OCI-LY3 (cell line): ENCODE measurements around the gene NEURL1.

Experiments used
- EZH2phosphoT487 ChIP-seq: fragments of 200-600 bp; shearing (Covaris generic); IDR thresholded peaks from 2 replicates; pipeline ENCODE4 v1.6.1; 2018; ENCODE audit warnings: antibody characterized with exemption, mixed run types, low read depth
- TF ChIP-seq, protein P1 (sequence below): fragments of 200-600, 300-600 bp; sonication (generic); IDR thresholded peaks from 2 replicates; pipeline ENCODE4 v1.5.1; 2014; ENCODE audit warnings: antibody characterized with exemption, low read length, low read depth

DNA sequence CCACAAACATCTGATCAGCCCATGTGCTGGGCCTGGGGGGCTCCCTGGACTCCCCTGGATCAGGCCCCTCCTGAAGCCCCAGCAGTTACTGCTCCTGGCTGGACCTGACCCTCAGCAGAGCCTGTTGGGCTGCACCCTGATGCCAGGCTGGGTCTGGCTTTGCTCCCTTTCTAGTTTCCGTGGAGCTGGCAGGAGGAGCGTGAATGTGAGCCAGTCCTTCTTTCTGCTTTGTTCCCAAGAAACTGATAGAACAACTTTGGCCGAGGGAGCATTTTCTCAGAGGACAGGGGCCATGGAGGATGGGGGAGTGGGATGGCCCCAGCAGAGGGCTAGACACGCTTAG lies 128.2 kb downstream of the NEURL1 start:
- TF ChIP-seq, protein P1, sequence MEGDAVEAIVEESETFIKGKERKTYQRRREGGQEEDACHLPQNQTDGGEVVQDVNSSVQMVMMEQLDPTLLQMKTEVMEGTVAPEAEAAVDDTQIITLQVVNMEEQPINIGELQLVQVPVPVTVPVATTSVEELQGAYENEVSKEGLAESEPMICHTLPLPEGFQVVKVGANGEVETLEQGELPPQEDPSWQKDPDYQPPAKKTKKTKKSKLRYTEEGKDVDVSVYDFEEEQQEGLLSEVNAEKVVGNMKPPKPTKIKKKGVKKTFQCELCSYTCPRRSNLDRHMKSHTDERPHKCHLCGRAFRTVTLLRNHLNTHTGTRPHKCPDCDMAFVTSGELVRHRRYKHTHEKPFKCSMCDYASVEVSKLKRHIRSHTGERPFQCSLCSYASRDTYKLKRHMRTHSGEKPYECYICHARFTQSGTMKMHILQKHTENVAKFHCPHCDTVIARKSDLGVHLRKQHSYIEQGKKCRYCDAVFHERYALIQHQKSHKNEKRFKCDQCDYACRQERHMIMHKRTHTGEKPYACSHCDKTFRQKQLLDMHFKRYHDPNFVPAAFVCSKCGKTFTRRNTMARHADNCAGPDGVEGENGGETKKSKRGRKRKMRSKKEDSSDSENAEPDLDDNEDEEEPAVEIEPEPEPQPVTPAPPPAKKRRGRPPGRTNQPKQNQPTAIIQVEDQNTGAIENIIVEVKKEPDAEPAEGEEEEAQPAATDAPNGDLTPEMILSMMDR, result no peak
- TF ChIP-seq EZH2phosphoT487, result no peak
